Measurements from ENCODE around the gene SLC6A11. TPM values are rescaled to one million over a fixed set of nuclear protein-coding genes. Genes with fewer than 3 reads are reported as not detected.

The SLC6A11 gene
- total RNA-seq, 1 donor from 2014 or later: 0.19 TPM

DNA sequence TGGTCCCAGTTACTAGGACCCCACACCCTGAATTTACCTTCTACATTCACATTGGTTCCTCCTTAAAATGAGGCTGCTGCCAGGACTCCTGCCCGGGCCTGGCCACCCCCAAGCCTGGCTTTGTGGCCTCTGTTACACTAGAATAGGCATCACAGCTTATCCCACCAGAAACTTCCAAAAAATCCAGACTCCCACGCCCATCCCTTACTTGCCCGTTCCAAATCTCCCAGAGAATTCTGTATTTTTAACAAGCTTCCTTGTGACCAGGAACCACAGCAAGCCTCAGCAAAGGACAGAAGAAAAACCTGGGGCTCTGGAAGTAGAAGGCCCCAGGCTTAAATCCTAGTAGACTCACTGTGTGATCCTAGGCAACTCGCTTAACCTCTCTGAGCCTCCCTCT is 140.5 kb downstream of the SLC6A11 start:
- Mint-ChIP-seq H3K4me3 (ENCODE audit: low read depth) (no peak overlapping the region), H3K36me3 (ENCODE audit: insufficient read depth) (no peaks in the 10 kb centered on the region), H3K9me3 (ENCODE audit: low read depth) (no peaks in the 10 kb centered on the region), H3K27ac (no peak overlapping the region), H3K4me1 (ENCODE audit: low read depth) (no peaks in the 10 kb centered on the region), H3K27me3 (peaks cover 26% of the 10 kb centered on the region)
- no peak for DNase-seq (ENCODE audit: low spot score, unreplicated experiment)
- TF ChIP-seq, protein P1, sequence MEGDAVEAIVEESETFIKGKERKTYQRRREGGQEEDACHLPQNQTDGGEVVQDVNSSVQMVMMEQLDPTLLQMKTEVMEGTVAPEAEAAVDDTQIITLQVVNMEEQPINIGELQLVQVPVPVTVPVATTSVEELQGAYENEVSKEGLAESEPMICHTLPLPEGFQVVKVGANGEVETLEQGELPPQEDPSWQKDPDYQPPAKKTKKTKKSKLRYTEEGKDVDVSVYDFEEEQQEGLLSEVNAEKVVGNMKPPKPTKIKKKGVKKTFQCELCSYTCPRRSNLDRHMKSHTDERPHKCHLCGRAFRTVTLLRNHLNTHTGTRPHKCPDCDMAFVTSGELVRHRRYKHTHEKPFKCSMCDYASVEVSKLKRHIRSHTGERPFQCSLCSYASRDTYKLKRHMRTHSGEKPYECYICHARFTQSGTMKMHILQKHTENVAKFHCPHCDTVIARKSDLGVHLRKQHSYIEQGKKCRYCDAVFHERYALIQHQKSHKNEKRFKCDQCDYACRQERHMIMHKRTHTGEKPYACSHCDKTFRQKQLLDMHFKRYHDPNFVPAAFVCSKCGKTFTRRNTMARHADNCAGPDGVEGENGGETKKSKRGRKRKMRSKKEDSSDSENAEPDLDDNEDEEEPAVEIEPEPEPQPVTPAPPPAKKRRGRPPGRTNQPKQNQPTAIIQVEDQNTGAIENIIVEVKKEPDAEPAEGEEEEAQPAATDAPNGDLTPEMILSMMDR (IDR thresholded peaks at IDR 0.05; ENCODE audit: unreplicated experiment): no peak

DNA sequence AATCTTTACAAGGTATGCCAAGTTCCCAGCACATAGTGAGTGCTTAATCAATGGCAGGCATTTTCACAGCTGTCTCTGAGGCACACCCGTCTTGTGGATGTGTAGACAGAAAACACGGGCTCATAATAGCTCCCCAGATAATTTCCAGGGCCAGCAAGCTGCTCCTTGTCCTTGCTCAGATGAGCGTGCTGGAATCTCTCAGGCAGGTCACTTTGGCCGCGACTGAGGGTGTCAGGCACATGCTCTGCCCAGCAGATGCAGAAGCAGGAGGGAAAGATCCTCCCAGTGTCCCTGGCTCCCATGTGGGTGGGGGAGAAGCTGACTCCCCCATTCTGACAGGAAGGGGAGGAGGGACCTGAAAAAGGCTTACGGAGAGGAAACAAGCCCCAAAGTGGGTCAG is 141.0 kb downstream of the SLC6A11 start:
- Mint-ChIP-seq H3K36me3 (ENCODE audit: insufficient read depth) (no peaks in the 10 kb centered on the region), H3K27me3 (peaks cover 27% of the 10 kb centered on the region), H3K4me3 (ENCODE audit: low read depth) (no peak overlapping the region), H3K9me3 (ENCODE audit: low read depth) (no peaks in the 10 kb centered on the region), H3K4me1 (ENCODE audit: low read depth) (no peaks in the 10 kb centered on the region), H3K27ac (no peak overlapping the region)
- no peak for DNase-seq (ENCODE audit: low spot score, unreplicated experiment)
- TF ChIP-seq, protein P1 (IDR thresholded peaks at IDR 0.05; ENCODE audit: unreplicated experiment): no peak

- H3K4me3 Mint-ChIP-seq (ENCODE audit: low read depth): no peak overlapping the region
- no peak for DNase-seq (ENCODE audit: low spot score, unreplicated experiment)
- no peaks in the 10 kb centered on the region for H3K9me3 Mint-ChIP-seq (ENCODE audit: low read depth)
- no peaks in the 10 kb centered on the region for H3K4me1 Mint-ChIP-seq (ENCODE audit: low read depth)
- no peak overlapping the region for H3K27ac Mint-ChIP-seq
- TF ChIP-seq, protein P1 (IDR thresholded peaks at IDR 0.05; ENCODE audit: unreplicated experiment): no peak
- no peaks in the 10 kb centered on the region for H3K36me3 Mint-ChIP-seq (ENCODE audit: insufficient read depth)
- peaks cover 36% of the 10 kb centered on the region for H3K27me3 Mint-ChIP-seq
These were observed 142.1 kb downstream of the SLC6A11 start for GRCh38 chr3:10957976-10958749.

DNA sequence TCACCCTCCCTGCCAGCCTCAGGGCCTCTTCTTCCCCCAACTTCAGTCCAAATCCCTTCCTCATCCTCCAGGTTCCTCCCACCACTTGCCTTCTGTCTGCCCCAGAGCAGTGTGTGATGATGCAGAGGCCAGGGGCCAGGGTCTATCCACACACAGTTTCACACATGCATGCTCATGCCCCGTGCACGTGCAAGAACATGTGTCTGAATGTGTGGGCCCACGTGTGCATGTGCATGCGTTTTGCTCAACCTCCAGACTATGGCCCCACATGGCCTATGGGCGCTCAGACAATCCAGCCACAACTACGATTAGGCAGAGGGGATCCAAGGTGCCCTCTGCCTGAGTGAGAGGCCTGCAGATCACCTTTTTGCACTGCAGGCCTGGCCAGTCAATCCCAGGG is 144.2 kb downstream of the SLC6A11 start:
- no peaks in the 10 kb centered on the region for H3K9me3 Mint-ChIP-seq (ENCODE audit: low read depth)
- no peaks in the 10 kb centered on the region for H3K4me1 Mint-ChIP-seq (ENCODE audit: low read depth)
- no peak overlapping the region for H3K4me3 Mint-ChIP-seq (ENCODE audit: low read depth)
- DNase-seq (ENCODE audit: low spot score, unreplicated experiment): no peak
- H3K27me3 Mint-ChIP-seq: peaks cover 47% of the 10 kb centered on the region
- no peak overlapping the region for H3K27ac Mint-ChIP-seq
- H3K36me3 Mint-ChIP-seq (ENCODE audit: insufficient read depth): no peaks in the 10 kb centered on the region
- TF ChIP-seq, protein P1 (IDR thresholded peaks at IDR 0.05; ENCODE audit: unreplicated experiment): no peak

DNA sequence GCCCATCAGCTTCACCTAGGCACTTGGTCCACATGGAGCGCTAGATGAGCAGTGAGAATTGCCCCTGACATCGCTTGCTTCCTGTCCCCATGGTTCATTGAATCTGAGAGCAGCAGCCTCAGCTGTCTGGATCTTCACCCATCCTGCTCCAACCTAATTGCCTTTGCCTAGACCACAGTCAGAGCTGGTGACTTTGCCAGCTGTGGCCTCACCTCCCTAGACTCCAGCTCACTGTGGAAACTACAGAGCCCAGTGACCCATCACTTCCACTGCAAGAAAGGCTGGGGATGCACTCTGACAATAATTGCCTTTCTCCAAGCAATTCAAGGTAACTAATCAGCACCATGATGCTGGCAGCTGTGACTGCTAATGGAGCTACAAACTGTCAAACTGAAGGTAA is 145.9 kb downstream of the SLC6A11 start:
- TF ChIP-seq, protein P1 (IDR thresholded peaks at IDR 0.05; ENCODE audit: unreplicated experiment): no peak
- Mint-ChIP-seq H3K9me3 (ENCODE audit: low read depth) (no peaks in the 10 kb centered on the region), H3K27ac (no peak overlapping the region), H3K27me3 (peaks cover 48% of the 10 kb centered on the region), H3K4me1 (ENCODE audit: low read depth) (no peaks in the 10 kb centered on the region), H3K4me3 (ENCODE audit: low read depth) (no peak overlapping the region), H3K36me3 (ENCODE audit: insufficient read depth) (no peaks in the 10 kb centered on the region)
- DNase-seq (ENCODE audit: low spot score, unreplicated experiment): no peak
